Neural progenitor cell (in vitro differentiated cells): Measurements from ENCODE around the gene HTR6. TPM values are rescaled to one million over a fixed set of nuclear protein-coding genes. Genes with fewer than 3 reads are reported as not detected.
A peak's percentile ranks its signal among the peaks of the same experiment; 100 is the strongest.

Experiments used
- DNase-seq: peaks from one replicate; pipeline ENCODE4 v3.0.0-alpha.2; 2016; ENCODE audit warnings: low spot score
- H2AFZ ChIP-seq: fragments of 200-600 bp; sonication (generic); replicated peaks from 2 replicates; pipeline ENCODE4 v1.6.1; 2016; ENCODE audit warnings: antibody characterized with exemption
- H3F3A ChIP-seq: fragments of 200-600 bp; sonication (generic); 2 replicates; pipeline ENCODE4 v1.6.1; 2016; ENCODE audit warnings: antibody characterized with exemption, low read depth
- H3K27ac ChIP-seq: fragments of 200-600 bp; sonication (generic); 2 replicates; pipeline ENCODE4 v1.5.1; 2016; ENCODE audit warnings: mild to moderate bottlenecking
- H3K27me3 ChIP-seq: fragments of 200-600 bp; sonication (generic); 2 replicates; pipeline ENCODE4 v1.6.1; 2016; ENCODE audit warnings: mild to moderate bottlenecking, moderate library complexity
- H3K36me3 ChIP-seq: fragments of 200-600 bp; sonication (generic); 2 replicates; pipeline ENCODE4 v1.5.1; 2016
- H3K4me1 ChIP-seq: fragments of 200-600 bp; sonication (generic); 2 replicates; pipeline ENCODE4 v1.6.1; 2016; ENCODE audit warnings: mixed run types
- H3K4me2 ChIP-seq: fragments of 200-600 bp; sonication (generic); 2 replicates; pipeline ENCODE4 v1.6.1; 2016
- H3K4me3 ChIP-seq: fragments of 200-600 bp; sonication (generic); 2 replicates; pipeline ENCODE4 v1.5.1; 2016
- H3K79me2 ChIP-seq: fragments of 200-600 bp; sonication (generic); 2 replicates; pipeline ENCODE4 v1.6.1; 2016; ENCODE audit warnings: low read depth
- H3K9ac ChIP-seq: fragments of 200-600 bp; sonication (generic); 2 replicates; pipeline ENCODE4 v1.6.1; 2016
- H3K9me3 ChIP-seq: fragments of 200-600 bp; sonication (generic); 2 replicates; pipeline ENCODE4 v1.5.1; 2016; ENCODE audit warnings: low read depth
- H4K20me1 ChIP-seq: fragments of 200-600 bp; sonication (generic); 2 replicates; pipeline ENCODE4 v1.6.1; 2016; ENCODE audit warnings: low read depth
- H3K27ac Mint-ChIP-seq: 3 replicates; pipeline ENCODE4 v1.8.0; 2021; ENCODE audit warnings: mixed read lengths
- H3K27me3 Mint-ChIP-seq: 2 replicates; pipeline ENCODE4 v1.8.0; 2022; ENCODE audit warnings: low read depth, mild to moderate bottlenecking, inconsistent platforms, moderate library complexity, mixed read lengths; ENCODE audit not compliant: insufficient read depth
- H3K36me3 Mint-ChIP-seq: 3 replicates; pipeline ENCODE4 v1.8.0; 2021; ENCODE audit warnings: mixed read lengths
- H3K4me1 Mint-ChIP-seq: 3 replicates; pipeline ENCODE4 v1.8.0; 2021; ENCODE audit warnings: mixed read lengths
- H3K4me3 Mint-ChIP-seq: 3 replicates; pipeline ENCODE4 v1.8.0; 2021; ENCODE audit warnings: mild to moderate bottlenecking, moderate library complexity, mixed read lengths
- H3K9me3 Mint-ChIP-seq: 3 replicates; pipeline ENCODE4 v1.8.0; 2020; ENCODE audit warnings: mixed read lengths
- EZH2 ChIP-seq: fragments of 200-600 bp; sonication (generic); IDR thresholded peaks from 2 replicates; pipeline ENCODE4 v1.6.1; 2017; ENCODE audit warnings: antibody characterized with exemption, mild to moderate bottlenecking, moderate library complexity
- EZH2phosphoT487 ChIP-seq: fragments of 200-600 bp; sonication (generic); IDR thresholded peaks from 2 replicates; pipeline ENCODE4 v1.6.1; 2017; ENCODE audit warnings: antibody characterized with exemption
- total RNA-seq: library from RNA; depleted of rRNA; stranded (reverse); fragments of >200 nt; gene quantifications from 2 replicates; pipeline ENCODE4 v1.2.3, GENCODE V29; 2015; ENCODE audit warnings: low replicate concordance
- TF ChIP-seq, protein P1 (sequence below): fragments of 200-600 bp; sonication (generic); IDR thresholded peaks from 2 replicates; pipeline ENCODE4 v1.5.1; 2017; ENCODE audit warnings: antibody characterized with exemption, mild to moderate bottlenecking

The HTR6 gene
- total RNA-seq, 1 donor from 2014 or later, result not detected

DNA sequence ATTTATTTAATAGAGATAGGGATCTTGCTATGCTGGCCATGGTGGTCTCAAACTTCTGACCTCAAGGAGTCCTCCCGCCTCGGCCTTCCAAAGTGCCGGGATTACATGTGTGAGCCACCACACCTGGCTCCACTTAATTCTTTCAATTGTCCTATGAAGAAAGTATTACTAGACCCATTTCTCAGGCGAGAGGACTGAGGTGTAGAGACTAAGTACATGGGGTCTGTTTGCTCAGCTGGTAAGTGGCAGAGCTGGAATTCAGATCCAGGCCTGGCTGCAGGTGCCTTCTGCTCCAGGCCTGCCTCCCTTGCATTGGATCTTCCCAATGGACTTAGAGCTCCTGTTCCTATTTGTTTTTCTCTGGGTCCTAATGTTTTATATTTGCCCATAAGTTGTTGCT, 55.5 kb downstream of the HTR6 start:
- H3K27me3 Mint-ChIP-seq, result peaks cover 10% of the 10 kb centered on the region
- Histone ChIP-seq H3K36me3 (no peaks in the 10 kb centered on the region), H2AFZ (no peak overlapping the region), H3K27ac (no peak overlapping the region), H3K9me3 (no peaks in the 10 kb centered on the region), H3K4me1 (peaks cover 8% of the 10 kb centered on the region), H3K4me3 (no peak overlapping the region), H3F3A (no peaks in the 10 kb centered on the region), H3K79me2 (no peaks in the 10 kb centered on the region), H3K9ac (no peak overlapping the region), H3K27me3 (no peaks in the 10 kb centered on the region), H3K4me2 (no peak overlapping the region), H4K20me1 (no peaks in the 10 kb centered on the region)
- H3K27ac Mint-ChIP-seq, result no peak overlapping the region
- H3K4me1 Mint-ChIP-seq, result peaks cover 28% of the 10 kb centered on the region
- H3K4me3 Mint-ChIP-seq, result no peak overlapping the region
- H3K9me3 Mint-ChIP-seq, result no peaks in the 10 kb centered on the region
- TF ChIP-seq, protein P1, sequence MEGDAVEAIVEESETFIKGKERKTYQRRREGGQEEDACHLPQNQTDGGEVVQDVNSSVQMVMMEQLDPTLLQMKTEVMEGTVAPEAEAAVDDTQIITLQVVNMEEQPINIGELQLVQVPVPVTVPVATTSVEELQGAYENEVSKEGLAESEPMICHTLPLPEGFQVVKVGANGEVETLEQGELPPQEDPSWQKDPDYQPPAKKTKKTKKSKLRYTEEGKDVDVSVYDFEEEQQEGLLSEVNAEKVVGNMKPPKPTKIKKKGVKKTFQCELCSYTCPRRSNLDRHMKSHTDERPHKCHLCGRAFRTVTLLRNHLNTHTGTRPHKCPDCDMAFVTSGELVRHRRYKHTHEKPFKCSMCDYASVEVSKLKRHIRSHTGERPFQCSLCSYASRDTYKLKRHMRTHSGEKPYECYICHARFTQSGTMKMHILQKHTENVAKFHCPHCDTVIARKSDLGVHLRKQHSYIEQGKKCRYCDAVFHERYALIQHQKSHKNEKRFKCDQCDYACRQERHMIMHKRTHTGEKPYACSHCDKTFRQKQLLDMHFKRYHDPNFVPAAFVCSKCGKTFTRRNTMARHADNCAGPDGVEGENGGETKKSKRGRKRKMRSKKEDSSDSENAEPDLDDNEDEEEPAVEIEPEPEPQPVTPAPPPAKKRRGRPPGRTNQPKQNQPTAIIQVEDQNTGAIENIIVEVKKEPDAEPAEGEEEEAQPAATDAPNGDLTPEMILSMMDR, result no peak
- TF ChIP-seq EZH2, result no peak
- TF ChIP-seq EZH2phosphoT487, result no peak
- no peaks in the 10 kb centered on the region for H3K36me3 Mint-ChIP-seq
- no peak for DNase-seq

DNA sequence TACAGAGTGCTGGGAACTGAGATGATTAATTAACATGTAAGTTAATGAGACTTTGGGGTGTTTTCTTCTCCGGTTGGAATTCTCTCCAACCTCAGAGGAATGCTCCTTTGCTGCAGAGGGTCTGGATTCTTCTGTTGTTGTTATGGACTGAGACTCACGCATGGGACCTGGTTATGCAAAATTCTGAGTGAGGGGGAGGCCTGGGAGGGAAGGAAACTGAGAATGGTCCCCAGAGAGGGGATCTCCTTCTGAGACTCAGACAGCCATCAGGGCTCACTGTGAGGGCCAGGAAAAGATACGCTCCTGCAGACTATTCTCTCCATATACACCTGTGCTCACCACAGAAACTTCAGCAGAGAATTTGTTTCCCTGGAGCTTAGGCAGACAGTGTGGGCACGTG, 56.3 kb downstream of the HTR6 start:
- Mint-ChIP-seq H3K27ac (no peak overlapping the region), H3K9me3 (no peaks in the 10 kb centered on the region), H3K4me1 (peaks cover 24% of the 10 kb centered on the region), H3K36me3 (no peaks in the 10 kb centered on the region), H3K27me3 (peaks cover 12% of the 10 kb centered on the region), H3K4me3 (no peak overlapping the region)
- TF ChIP-seq EZH2phosphoT487 (no peak), EZH2 (no peak)
- TF ChIP-seq, protein P1, result no peak
- Histone ChIP-seq H3K4me1 (peaks cover 8% of the 10 kb centered on the region), H3K9ac (no peak overlapping the region), H4K20me1 (no peaks in the 10 kb centered on the region), H3K27me3 (no peaks in the 10 kb centered on the region), H3K4me2 (no peak overlapping the region), H3K9me3 (no peaks in the 10 kb centered on the region), H2AFZ (no peak overlapping the region), H3K79me2 (no peaks in the 10 kb centered on the region), H3F3A (no peaks in the 10 kb centered on the region), H3K4me3 (no peak overlapping the region), H3K27ac (no peak overlapping the region), H3K36me3 (no peaks in the 10 kb centered on the region)
- DNase-seq, result no peak

DNA sequence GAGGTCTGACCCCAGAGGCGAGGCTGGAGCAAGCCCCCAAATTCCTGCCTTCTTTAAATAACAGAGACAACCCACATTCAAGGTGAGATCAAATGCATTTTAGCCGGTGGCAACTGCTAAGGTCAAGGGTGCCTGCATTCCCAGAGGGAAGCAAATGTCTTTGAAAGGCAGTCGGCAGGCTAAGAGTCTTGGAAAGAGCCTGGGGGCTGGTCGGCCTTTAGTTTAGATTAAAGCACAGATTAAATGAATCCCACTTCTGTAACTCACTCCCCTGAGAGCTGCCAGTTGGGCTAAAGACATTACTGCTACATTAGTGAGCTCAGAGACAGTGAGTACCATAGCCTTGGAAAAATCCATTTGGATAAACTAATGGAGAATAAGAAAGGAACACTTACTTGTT, 59.2 kb downstream of the HTR6 start:
- no peaks in the 10 kb centered on the region for H4K20me1 ChIP-seq
- peaks cover 13% of the 10 kb centered on the region for H3K27me3 Mint-ChIP-seq
- H3K4me3 Mint-ChIP-seq, result no peak overlapping the region
- H3K27me3 ChIP-seq, result no peaks in the 10 kb centered on the region
- no peak overlapping the region for H3K9ac ChIP-seq
- H3K36me3 ChIP-seq, result no peaks in the 10 kb centered on the region
- H3F3A ChIP-seq, result no peaks in the 10 kb centered on the region
- H3K9me3 ChIP-seq, result no peaks in the 10 kb centered on the region
- TF ChIP-seq, protein P1, result no peak
- TF ChIP-seq EZH2 (no peak), EZH2phosphoT487 (no peak)
- no peaks in the 10 kb centered on the region for H3K9me3 Mint-ChIP-seq
- H3K27ac ChIP-seq, result no peak overlapping the region
- H3K4me1 ChIP-seq, result peaks cover 12% of the 10 kb centered on the region
- DNase-seq, result no peak
- H3K27ac Mint-ChIP-seq, result peak overlapping the region; percentile 18
- H3K4me1 Mint-ChIP-seq, result peaks cover 28% of the 10 kb centered on the region
- H3K79me2 ChIP-seq, result no peaks in the 10 kb centered on the region
- no peak overlapping the region for H3K4me3 ChIP-seq
- H3K4me2 ChIP-seq, result peak overlapping the region; percentile 22
- no peaks in the 10 kb centered on the region for H3K36me3 Mint-ChIP-seq
- no peak overlapping the region for H2AFZ ChIP-seq

DNA sequence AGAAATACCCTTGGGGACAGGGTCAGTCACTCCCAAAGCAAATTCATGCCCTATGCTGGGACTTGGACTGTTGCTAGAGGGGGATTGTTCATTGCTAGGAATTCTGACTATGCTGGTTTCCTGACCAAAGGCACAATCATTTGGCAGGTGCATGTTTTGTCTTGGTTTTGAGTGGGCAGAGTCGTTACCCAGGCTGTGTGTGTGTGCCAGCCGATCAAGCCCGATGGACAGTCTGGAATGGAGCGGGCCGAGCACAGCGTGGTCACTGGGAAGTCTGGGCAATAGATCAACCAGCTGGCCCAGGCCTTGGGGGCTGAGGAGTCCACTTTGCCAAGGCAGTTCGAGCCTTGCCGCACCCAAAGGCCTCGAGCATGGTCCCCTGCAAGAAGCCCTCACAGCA, 60.9 kb downstream of the HTR6 start:
- Mint-ChIP-seq H3K4me1 (peaks cover 29% of the 10 kb centered on the region), H3K36me3 (no peaks in the 10 kb centered on the region), H3K27ac (no peak overlapping the region), H3K27me3 (peaks cover 14% of the 10 kb centered on the region), H3K9me3 (peaks cover 4% of the 10 kb centered on the region), H3K4me3 (no peak overlapping the region)
- Histone ChIP-seq H3K4me3 (no peak overlapping the region), H3K27me3 (no peaks in the 10 kb centered on the region), H3K27ac (no peak overlapping the region), H3K9ac (no peak overlapping the region), H3K79me2 (no peaks in the 10 kb centered on the region), H3K36me3 (no peaks in the 10 kb centered on the region), H3F3A (peaks cover 10% of the 10 kb centered on the region), H3K4me2 (no peak overlapping the region), H4K20me1 (no peaks in the 10 kb centered on the region), H3K9me3 (peaks cover 2% of the 10 kb centered on the region), H3K4me1 (peaks cover 12% of the 10 kb centered on the region), H2AFZ (no peak overlapping the region)
- DNase-seq, result no peak
- TF ChIP-seq EZH2phosphoT487 (no peak), EZH2 (no peak)
- TF ChIP-seq, protein P1, result no peak
